ENCODE results near the gene QPRT. TPM values are rescaled to one million over a fixed set of nuclear protein-coding genes. Genes with fewer than 3 reads are reported as not detected.

QPRT gene
- total and polyA plus RNA-seq, 7 donors: 4.3 to 40.5 (median 11.1) TPM

- Histone ChIP-seq H3K4me3 (no peak overlapping the region), H3K27ac (no peak overlapping the region), H3K9me3 (no peaks in the 10 kb centered on the region), H3K27me3 (no peaks in the 10 kb centered on the region), H3K36me3 (no peaks in the 10 kb centered on the region), H3K4me1 (peaks cover 0 to 11% (median 9%) of the 10 kb centered on the region in 4 donors)
- DNase-seq: no peak
- intact Hi-C loops (cut with DNase I): no loop called here
- WGBS, 2 donors: 92 to 96% methylated on average over 6 of the region's 6 CpGs
- TF ChIP-seq EP300 (IDR thresholded peaks at IDR 0.05) (no peak), POLR2AphosphoS5 (IDR thresholded peaks at IDR 0.05) (no peak), POLR2A (IDR thresholded peaks at IDR 0.05) (no peak), CTCF (IDR thresholded peaks at IDR 0.05) (no peak)
Observed at GRCh38 chr16:29673501-29673900, 5.5 kb upstream of the QPRT start.

- peaks cover 0 to 16% (median 12%) of the 10 kb centered on the region in 4 donors for H3K4me1 ChIP-seq
- peak overlapping the region in 3 of 4 donors; percentile 32 to 52 (median 47) for H3K27ac ChIP-seq
- H3K27me3 ChIP-seq: no peaks in the 10 kb centered on the region
- DNase-seq: peak; percentile 84
- no peaks in the 10 kb centered on the region for H3K36me3 ChIP-seq
- intact Hi-C loops (cut with DNase I): no loop called here
- H3K9me3 ChIP-seq: no peaks in the 10 kb centered on the region
- peak overlapping the region in 1 of 4 donors; percentile 17 for H3K4me3 ChIP-seq
- WGBS, 2 donors: 9 to 39% methylated on average over 13 of the region's 13 CpGs
- peak in 1 of 4 donors; percentile 28 for TF ChIP-seq POLR2AphosphoS5 (IDR thresholded peaks at IDR 0.05)
- TF ChIP-seq CTCF (IDR thresholded peaks at IDR 0.05): peak in 1 of 4 experiments; percentile 14
- TF ChIP-seq EP300 (IDR thresholded peaks at IDR 0.05): no peak
- TF ChIP-seq POLR2A (IDR thresholded peaks at IDR 0.05): no peak
Observed at GRCh38 chr16:29674188-29674587, 4.8 kb upstream of the QPRT start.

GRCh38 chr16:29675811-29676643 lies 3.0 kb upstream of the QPRT start:
- no peaks in the 10 kb centered on the region for H3K36me3 ChIP-seq
- TF ChIP-seq CTCF (IDR thresholded peaks at IDR 0.05): no peak
- no peak overlapping the region for H3K4me3 ChIP-seq
- WGBS, 2 donors: 44 to 73% methylated on average over 3 of the region's 3 CpGs
- no peak overlapping the region for H3K27ac ChIP-seq
- no peak for DNase-seq
- H3K9me3 ChIP-seq: no peaks in the 10 kb centered on the region
- intact Hi-C loops (cut with DNase I): no loop called here
- no peaks in the 10 kb centered on the region for H3K27me3 ChIP-seq
- peaks cover 0 to 24% (median 17%) of the 10 kb centered on the region in 4 donors for H3K4me1 ChIP-seq

GRCh38 chr16:29676989-29677785 lies 1.8 kb upstream of the QPRT start:
- Histone ChIP-seq H3K27ac (no peak overlapping the region), H3K4me3 (no peak overlapping the region), H3K4me1 (peaks cover 0 to 24% (median 17%) of the 10 kb centered on the region in 4 donors), H3K9me3 (no peaks in the 10 kb centered on the region), H3K27me3 (no peaks in the 10 kb centered on the region), H3K36me3 (no peaks in the 10 kb centered on the region)
- TF ChIP-seq EP300 (IDR thresholded peaks at IDR 0.05) (no peak), CTCF (IDR thresholded peaks at IDR 0.05) (no peak), POLR2AphosphoS5 (IDR thresholded peaks at IDR 0.05) (no peak), POLR2A (IDR thresholded peaks at IDR 0.05) (no peak)
- WGBS, 2 donors: 91 to 94% methylated on average over 23 of the region's 23 CpGs
- intact Hi-C loops (cut with DNase I): no loop called here
- no peak for DNase-seq

Measured in sigmoid colon (tissue), 7 donors.